ENCODE measurements around the gene DGKB.

The DGKB gene

DNA sequence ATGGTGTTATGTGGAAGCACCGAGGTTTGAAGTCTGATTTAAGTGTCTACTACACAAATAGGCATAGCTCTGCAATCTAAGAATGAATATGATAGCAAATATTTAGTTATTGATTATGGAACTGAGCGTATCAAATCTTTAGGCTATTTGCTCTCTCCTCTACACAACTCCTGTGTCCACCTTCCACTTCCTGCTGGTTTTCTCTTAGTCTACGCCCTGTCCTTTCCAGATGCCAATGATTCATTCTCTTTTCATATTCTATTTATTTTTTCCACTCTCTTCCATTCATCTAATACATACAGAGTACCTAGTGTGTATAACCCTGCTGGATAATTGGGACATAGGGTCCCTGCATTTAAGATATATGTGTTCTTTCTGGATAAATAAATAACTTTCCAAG lies 83.7 kb downstream of the DGKB start:
- no peak for DNase-seq

DNA sequence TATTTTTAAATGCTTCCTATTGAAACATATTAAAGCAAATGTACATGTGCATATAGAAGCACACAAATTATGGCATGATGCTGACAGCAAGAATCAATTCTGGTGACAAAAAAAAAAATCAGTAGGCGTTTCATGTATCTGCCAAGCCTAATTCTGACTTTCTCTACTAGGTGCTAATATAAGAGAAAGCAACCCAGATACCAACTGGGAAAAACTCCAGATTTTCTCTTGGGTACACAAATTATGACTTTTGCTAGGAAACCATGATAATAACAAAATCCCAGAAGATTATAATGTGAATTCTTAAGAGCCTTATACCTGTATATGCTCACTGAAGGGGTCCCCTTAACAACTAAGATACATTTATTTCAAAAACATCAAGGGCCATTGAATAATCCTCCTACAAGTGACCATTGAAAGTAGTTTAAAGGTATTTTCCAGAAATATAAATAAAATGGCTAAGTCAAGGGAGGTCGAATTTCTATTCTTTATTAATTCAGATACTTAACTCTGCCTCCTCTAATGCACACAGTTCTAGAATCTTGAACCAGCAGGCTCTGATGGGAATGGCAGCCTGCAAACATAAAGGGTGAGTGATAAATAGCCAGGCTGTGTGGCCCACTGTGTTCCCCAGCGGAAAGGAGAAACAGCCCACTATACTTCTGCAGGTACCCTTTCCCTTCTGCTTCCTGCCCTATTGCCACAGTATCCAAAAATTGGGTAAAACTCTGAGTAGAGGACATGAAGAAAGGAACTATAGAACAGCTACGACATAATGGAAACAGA lies 84.5 kb downstream of the DGKB start:
- no peak for DNase-seq

- no peak for DNase-seq
These were observed 95.0 kb downstream of the DGKB start for GRCh38 chr7:14807507-14807906.

- DNase-seq: no peak
These were observed 95.7 kb downstream of the DGKB start for GRCh38 chr7:14806891-14807290.

GRCh38 chr7:14805105-14805719 lies 97.3 kb downstream of the DGKB start:
- no peak for DNase-seq

DNA sequence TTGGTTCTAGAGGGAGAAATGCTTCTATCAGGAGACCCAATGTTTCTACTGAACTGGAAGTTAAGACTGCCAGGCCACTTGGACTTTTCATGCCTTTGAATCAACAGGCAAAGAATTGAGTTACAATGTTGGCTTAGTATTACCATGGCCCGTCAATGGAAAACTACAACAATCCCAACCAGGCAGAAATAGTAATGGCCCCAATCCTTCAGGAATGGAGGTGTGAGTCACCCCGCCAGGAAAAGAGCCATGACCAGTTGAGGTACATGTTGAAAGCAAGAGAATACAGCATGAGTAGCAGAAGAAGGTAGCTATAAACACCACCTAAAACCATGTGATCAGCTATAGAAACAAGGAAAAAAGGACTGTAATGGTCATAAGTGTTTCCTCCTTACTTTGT lies 101.9 kb downstream of the DGKB start:
- no peak for DNase-seq

DNA sequence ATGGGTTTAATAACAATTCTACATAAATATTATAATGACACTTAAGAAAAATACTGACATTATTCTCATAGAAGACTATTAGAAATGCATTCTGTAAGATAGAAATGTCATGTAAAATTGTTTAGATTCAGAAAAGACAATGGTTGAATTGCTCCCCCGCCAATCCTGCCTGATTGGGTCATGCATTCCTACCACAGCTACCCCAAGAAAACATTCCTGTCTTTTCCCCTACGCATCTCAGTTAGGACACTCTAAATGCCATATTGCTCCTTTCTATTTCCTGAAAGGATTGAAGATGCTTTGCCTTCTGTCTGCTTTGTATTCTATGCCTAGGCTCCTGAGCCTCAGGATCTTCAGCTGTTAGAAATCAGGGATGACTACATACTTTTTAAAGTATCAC lies 109.4 kb downstream of the DGKB start:
- DNase-seq: no peak

GRCh38 chr7:14787551-14787950 lies 115.0 kb downstream of the DGKB start:
- DNase-seq: no peak

DNA sequence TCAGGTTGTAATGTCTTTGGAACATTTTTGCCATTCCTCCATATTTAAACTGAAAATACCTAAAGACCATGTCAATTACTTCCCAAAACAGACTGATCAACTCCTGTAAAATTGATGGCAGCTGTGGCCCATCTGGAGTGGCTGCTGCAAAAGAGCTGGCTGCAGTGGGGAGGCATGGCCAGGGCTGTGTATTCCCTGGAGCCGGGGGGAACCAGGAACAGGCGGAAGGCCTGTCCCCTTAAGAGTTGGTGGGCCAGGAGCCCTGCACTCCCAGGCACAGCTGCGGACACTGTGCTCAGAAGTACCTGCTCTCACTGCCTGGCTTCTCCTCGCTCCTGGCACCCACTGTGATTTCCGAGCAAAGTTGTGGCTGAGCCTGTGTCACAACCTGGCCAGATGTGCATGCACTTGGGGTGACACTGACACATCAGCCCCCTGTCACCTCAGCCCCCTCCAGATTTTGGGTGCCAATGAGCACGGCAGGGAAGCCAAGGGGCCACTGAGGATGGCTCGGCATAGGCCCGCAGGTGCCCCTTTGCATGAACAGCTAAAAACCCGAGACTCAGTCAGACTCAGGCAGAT lies 116.1 kb downstream of the DGKB start:
- no peak for DNase-seq

DNA sequence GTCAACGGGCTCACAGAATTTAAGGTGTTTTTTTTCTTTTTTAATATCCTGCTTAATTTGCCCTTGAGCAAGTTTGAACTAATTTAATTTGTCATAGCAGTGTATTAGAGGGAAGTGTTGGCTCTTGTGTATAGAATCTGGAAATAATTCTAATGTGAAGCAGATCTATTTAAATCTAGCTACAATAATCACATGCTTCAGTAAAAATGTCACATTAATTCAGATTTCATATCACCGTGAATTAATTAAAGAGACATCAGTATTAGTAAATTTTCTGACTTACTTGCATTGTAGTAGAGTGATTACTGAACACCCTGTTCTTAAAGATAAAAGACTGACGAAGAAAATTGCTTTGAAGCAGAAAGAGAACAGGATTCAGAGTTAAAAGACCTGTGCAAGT lies 124.7 kb downstream of the DGKB start:
- DNase-seq: no peak

DNA sequence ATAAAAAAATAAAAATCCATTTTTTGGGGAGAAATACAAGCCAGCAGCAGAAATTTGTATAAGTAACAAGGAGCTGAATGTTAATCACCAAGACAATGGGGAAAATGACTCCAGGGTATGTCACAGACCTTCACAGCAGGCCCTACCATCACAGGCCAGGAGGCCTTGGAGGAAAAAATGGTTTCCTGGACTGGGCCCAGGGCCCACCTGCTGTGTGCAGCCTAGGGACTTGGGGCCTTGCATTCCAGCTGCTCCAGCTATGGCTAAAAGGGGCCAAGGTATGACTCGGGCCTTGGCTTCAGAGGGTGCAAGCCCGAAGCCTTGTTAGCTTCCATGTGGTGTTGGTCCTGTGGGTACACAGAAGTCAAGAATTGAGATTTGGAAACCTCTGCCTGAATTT lies 126.3 kb downstream of the DGKB start:
- no peak for DNase-seq

DNA sequence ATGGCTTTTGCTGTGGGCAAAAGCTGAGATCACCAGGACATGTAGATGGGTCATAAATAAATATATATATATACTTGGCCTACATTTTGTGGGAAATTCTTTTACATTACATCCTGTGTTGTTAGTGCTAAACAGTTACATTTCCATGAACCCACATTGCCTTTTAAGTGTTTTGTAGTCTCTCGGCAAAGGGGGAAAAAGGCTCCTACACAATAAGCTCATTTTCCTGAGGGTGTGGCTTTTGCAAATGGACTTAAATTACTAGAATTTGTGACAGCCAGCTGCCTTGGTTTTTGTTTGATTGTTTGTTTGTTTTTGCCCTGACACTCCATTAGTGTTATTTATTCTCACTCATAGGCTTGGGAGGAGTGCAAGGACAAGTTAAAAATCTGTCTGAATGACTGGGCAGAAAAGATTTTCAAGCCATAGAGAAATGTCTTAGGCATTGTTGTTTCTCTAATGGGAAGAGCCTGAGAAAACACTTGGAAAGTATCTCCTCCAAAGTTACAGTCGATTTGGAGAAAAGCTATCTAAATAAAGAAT lies 128.8 kb downstream of the DGKB start:
- no peak for DNase-seq

DNA sequence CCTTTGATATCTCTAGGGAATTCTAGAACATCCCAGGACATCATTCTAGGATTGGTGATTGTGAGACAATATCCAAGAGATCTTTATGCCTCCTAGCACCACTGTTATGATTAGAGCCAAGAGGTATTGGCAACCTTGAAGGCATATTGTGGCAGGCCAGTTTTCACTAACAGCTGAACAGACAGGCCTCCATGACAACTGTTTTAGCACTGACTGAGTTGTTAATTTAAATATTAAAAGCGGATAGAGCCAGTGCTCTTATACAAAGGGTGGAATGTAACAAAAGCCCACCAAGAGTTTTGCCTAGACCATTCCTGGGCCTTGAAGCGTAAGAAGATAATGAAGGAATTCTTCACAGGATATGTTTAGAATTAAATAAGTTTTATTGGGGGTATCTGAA lies 131.9 kb downstream of the DGKB start:
- no peak for DNase-seq

DNA sequence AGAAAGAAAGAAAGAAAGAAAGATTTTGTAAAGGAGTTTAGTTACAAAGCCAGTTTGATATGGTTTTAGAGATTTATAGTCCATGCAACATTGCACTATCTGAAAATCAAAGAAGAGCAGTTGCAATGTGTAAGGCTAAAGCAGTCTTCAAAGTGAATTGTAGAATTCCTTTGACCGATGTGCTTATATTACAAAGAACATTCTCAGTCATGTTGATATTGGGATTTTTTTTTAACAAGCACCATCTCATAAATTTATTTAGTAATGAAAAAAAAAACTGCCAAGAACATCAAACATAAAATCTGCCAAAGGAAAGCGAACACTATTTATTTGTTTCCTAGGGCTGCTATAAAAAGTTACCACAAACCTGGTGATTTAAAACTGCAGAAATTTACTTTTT lies 133.3 kb downstream of the DGKB start:
- DNase-seq: no peak

DNA sequence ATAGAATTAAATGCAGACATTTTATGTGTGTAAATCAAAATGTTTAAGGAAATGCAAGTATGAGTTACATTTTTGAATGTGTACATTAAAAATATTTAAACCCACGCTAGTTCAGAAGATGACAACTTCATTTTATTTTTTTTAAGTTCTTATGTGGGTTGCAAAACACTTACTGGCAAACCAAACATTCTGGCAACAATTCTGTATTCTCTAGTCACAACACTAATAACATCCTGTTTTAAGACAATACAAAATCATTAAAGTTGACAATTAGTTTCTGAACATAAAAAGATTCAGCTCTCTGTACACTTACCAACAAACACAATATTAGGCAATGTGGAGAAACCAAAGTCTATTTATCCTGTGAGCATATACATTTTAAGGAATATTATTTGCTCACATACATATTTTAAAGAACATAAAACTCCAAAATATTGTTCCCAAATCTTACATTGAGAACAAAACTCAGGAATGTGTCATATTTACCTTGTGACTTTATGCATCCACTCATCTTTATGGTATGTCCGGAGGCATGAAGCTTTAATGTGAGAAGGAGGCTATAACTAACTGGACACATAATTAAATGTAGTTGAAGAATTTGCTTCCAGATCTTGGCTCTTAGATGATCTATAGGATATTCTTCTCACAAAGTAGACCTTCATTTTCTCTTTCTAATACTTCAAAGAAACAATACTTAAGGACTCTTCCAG lies 134.7 kb downstream of the DGKB start:
- DNase-seq: no peak

DNA sequence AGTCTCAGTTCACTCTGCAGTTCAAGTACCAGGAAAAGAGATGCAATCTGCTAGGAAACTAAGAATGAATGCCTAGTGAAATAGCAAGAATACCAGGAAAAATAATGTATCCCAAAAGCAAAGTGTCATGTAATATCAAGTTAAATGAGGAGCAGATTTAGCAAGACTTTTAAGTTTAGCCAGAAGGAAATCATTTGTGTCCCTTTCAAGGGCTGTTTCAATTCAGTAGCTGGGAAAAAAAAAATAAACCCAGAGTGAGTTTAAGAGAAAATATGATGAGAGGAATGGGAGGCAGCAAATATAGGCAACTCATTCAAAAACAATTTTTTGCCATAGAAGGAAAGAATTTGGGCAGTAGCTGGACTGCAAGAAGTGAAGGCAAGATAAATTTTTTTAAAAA lies 135.8 kb downstream of the DGKB start:
- DNase-seq: no peak

DNA sequence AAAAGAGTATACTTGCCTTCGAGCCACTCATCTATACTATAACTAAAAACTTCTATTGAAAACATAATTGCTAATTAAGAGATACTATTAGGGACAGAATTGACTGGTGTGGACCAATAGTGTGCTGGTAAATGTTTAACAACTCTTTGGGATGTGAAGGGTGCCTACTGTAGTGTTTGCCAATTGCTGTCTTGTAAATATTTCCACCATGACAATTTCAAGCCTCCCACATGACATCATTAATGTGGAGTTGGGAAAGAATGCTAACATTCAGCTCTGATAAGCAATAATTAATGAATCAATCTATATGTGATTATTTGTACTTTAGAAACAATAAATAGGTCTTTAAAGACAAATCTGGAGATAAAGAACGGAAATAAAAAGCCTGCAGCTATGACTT lies 136.8 kb downstream of the DGKB start:
- no peak for DNase-seq

DNA sequence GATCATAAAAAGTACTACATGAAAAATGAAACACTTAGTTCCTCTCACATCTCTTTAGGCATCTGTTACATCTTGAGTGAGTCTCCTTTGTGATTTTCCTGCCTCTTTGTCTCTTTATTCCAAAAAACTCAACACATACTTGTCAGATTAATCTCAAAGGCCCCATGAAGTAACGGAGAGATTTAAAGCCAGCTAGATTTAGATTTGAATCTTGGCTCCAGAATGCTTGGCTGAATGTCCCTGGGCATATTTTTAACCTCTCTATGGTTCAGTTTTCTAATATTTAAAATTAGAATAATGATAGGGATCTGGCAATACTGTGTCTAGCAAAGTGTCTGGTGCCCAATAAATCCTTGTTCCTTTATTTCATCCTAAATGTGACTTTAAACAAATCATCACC lies 140.0 kb downstream of the DGKB start:
- DNase-seq: no peak

- DNase-seq: no peak
These were observed 140.8 kb downstream of the DGKB start for GRCh38 chr7:14761510-14762296.

DNA sequence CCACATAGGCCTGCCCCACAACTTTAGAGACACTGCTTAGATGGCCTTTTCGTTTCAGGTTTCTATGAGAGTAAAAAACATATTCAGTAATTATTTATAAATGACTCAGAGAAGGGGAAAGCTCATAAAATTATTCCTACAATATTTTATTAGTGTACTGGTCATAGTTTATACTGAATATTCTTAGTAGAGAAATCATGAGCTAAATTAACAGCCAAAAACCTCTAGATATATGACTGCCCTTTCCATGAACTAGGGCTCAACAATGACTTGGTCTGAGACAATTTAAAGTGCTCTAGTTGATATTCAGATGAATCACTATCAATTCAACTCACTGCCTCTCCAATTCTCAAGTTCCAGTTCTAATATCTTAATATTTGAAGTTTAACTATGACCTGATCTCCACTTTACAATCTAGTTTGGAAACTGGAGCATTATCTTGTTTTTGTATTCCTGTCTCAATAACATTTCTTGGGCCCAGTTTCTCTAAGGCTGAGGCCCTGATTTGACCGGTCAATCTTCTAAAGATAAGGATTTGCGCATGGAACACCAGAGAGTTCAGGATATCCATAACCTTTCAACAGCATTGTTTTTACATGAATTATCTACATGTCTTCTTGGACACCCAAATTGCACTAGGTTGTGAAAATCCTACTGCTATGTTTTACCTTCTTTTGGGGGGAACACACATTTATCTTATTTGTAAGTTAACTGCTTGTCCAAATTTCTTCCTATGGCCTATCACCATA lies 141.6 kb downstream of the DGKB start:
- DNase-seq: no peak

DNA sequence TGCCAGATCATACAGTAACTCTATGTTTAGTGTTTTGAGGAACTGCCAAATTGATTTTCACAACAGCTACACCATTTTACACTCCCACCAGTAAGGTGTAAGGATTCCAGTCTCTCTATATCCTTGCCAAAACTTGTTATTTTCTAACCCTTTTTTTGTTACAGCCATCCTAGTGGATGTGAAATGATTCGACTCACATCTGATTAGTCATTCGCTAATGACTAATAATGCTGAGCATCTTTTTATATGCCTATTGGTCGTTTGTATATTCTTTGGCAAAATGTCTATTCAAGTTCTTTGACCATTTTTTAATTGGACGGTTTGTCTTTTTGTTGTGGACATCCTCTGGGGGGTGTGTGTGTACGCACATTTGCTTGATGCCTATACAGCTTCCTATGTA lies 142.8 kb downstream of the DGKB start:
- no peak for DNase-seq

GRCh38 chr7:14754631-14755030 lies 147.9 kb downstream of the DGKB start:
- no peak for DNase-seq

Data from activated naive CD4-positive, alpha-beta T cell (primary cell).